OCI-LY1 (cell line): ENCODE results near the gene ADAMTS17.

ENCODE experiments used
- CTCF ChIP-seq: fragments of 200-600 bp; sonication (generic), shearing (Covaris generic); IDR thresholded peaks from 2 replicates; pipeline ENCODE4 v1.5.1; 2017; ENCODE audit warnings: mild to moderate bottlenecking, antibody characterized with exemption, low read length, moderate library complexity, mixed read lengths
- EZH2 ChIP-seq: fragments of 200-600 bp; sonication (generic), shearing (Covaris generic); IDR thresholded peaks from 2 replicates; pipeline ENCODE4 v1.8.0; 2017; ENCODE audit warnings: borderline replicate concordance, mixed run types, mild to moderate bottlenecking, antibody characterized with exemption, low read length, moderate library complexity, mixed read lengths

- TF ChIP-seq CTCF (no peak), EZH2 (no peak)
Observed at GRCh38 chr15:99957642-99958013, 384.1 kb downstream of the ADAMTS17 start.
